Measurements from ENCODE around the gene RFC2.
A peak's percentile ranks its signal among the peaks of the same experiment; 100 is the strongest.

Gene RFC2

DNA sequence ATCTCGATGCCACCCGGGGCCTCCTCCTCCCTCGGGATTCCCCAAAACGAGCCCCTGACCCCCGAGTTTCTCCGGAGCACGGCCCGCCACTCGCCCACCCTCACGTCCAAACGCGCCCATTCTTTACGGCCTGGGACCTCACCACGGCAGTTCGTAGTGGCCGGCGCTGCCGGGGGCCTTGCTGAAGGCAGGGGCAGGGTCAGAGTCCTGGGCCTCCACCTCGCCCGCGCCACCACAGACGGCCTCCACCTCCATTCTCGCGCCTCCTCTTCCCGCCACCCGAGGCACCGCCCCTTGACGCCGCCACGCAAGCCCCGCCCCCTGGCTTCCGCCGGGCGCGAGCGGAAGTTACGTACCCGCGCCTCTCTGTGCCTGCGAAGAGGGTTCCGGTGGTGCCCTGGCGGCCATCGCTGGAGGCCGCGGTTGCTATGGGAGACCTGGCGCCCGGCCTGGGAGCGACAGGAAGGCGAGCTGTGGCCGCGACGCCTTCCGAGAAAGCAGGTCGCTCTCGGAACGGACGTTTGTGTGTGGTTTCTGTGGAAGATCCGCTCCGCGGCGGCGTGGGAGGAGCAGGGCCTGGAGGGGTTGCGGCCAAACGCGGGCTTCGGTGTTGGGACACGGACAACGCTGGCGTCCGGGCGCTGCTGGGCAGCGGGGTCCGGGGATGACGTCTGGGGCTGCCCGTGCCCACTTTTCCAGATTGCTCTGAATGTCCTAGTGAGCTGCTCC is at the start of gene RFC2:
Gene RFC2, minus strand, starts transcription at position 271 of the 729 bp plus-strand sequence. Its CDS starts 16 bp downstream, at position 255.
- peak; percentile 94 for DNase-seq

DNA sequence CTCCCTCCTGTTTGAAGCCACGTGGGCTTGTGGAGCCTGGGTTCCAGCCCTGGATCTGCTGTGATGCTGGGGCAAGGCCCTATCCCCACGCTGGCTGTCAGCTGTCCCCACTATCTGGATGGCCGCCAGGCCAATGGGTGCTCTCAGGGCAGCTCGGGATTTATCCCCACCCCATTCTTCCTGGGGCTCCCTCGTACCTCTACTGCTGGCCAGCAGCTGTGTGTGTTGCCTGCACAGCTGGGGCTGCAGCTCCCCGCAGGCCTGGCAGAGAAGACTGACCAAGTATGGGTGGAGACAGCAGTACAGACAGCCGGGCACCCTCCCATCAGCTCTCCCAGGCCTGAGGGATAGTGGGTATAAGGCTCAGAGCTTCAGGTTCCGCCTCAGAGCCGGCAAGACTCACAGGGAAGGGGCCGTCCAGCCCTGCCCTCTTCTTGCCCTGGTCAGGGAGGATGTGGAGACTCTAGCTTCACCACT is 48.6 kb upstream of the RFC2 start:
- no peak for DNase-seq

DNA sequence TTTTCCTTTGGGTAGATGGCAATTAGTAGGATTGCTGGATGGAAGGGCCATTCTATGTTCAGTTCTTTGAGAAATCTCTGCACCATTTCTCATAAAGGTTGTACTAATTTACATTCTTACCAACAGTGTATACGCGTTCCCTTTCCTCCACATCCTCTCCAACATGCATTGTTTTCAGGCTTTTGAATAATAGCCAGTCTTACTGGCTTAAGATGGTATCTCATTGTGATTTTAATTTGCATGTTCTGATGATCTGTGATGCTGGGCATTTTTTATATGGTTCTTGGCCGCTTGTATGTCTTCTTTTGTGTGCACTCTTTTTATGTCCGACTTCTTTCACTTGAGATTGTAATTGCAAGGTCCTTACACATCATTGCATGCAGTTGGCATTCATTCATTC is 46.7 kb upstream of the RFC2 start:
- DNase-seq: no peak

DNA sequence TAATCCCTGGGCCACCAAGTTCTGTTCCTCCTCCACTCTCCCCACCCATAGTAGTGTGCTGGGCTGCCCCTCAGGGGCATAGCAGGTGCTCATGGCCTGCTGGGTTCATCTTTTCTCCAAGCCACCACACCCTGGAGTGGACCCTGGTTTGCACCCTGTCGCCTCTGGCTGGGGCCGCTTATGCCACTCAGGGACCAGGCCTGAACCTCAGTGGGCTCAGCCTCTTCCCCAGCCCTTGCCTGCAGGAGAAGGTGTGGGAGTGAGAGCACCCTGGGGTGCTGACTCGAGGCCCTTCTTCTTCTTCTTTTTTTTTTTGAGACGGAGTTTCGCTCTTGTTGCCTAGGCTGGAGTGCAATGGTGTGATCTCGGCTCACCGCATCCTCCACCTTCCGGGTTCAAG is 45.2 kb upstream of the RFC2 start:
- DNase-seq: no peak

DNA sequence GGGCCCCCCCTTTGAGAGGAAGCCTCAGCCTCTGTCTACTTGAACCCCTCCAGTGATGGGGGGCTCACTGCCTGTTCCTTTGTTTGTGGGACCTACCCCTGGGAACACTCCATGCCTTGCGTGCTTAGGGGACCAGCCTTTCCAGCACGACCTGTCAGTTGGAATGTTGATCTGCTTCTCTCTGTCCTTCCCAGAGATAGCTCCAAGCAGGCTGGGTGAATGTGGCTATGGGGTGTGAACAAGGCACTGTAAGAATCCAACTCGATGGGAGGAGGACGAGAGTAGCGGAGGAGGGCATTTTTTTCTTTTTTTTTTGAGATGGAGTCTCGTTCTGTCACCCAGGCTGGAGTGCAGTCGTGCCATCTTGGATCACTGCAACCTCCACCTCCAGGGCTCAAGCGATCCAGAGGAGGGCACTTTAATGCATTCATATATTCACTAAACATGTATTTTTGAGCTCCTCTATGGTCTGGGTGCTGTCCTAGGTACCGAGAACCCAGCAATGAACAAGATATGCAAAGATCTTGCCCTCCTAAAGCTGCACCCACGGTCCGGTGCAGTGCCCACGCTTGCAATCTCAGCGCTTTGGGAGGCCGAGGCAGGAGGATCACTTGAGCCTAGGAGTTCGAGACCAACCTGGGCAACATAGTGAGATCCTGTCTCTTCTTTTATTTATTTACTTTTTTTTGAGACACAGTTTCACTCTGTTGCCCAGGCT is 43.5 kb upstream of the RFC2 start:
- no peak for DNase-seq

DNA sequence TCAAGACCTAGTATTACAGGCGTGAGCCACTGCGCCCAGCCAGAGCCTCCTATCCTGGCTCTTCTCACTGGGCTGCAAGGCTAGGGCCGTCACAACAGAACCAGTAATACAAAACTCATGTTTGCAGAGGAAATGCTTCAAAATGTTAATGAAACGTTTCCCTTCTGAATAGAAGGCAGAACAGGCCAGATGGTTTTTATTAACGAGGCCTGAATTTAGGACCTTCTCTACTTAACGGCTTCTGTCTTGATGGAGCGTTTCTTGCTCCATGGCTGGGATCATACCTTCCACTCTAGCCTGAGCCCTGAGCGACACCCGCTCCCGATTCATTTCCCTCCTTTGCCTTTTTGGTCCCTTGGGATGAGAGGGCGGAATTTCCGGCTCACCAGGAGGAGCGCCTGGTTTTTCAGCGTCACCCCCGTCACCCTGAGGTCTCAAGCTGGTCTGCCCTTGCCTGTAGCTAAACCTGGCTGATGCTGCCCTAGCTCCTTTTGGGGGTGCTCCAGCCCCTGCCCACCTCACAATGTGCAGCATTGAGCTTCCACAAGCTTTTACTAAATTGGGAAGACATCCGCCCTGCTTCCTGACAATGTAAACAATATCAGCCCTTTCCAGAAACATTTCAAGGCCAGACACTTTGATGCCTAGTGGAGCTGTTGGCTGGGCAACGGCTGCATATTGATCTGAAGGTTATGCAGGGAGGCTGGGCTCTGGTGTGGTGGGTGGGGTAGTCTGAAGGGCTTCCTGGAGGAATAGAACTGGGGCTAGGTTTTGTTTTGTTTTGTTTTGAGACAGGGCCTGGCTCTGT is 40.2 kb upstream of the RFC2 start:
- no peak for DNase-seq

DNA sequence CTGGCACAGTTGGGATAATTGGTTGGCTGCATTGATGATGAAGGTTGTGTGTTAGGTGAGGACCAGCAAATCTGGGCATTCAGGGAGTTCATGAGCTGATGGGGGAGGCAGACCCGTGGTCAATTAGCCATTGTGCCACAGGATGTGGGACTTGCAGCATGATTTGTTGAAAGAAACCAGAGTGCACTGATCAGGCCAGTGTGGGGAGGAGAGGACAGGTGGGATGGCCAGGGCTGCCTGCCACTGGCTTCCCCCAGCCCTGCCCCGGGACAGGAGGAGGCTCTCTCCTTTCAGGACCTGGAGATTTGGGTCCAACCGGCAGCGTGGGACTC is 39.3 kb upstream of the RFC2 start:
- no peak for DNase-seq

DNA sequence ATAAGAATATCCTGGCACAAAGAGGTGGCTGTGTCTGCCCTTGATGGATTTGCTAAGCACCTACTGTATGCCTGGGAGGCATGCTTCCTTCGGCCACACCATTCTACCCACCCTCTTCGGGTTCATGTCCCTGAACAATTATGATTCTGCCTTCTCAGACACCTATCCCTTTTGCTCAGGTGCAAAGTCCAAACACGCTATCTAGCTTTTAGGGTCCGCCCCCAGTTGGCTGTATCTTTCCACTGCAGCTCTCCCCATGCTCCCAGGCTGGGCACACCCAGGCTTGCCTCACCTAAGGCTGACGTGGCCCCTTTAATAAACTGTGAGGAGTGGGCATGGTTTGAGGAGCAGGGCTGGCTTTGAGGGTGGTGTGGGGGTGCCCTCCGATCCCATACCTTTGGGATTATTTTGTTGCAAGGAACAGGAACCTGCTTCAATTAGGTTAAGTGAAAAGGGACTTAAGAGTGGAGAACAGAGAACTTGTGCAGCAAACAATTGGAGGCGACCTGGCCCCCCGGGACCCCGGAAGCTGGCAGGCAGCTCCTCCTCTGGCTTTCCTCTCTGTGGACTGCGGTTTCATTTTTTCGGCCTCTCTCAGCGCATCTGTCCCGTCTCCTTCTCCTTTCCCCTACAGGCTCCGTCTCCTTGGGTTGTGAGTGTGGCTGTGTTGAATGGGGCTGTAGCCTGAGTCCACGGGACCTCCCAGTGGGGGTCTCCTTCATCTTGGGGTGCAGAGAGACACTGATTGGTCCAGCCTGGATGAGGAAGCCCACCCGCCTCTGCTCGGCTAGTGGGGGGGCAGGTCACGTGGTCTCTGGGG is 38.8 kb upstream of the RFC2 start:
- DNase-seq: no peak

DNA sequence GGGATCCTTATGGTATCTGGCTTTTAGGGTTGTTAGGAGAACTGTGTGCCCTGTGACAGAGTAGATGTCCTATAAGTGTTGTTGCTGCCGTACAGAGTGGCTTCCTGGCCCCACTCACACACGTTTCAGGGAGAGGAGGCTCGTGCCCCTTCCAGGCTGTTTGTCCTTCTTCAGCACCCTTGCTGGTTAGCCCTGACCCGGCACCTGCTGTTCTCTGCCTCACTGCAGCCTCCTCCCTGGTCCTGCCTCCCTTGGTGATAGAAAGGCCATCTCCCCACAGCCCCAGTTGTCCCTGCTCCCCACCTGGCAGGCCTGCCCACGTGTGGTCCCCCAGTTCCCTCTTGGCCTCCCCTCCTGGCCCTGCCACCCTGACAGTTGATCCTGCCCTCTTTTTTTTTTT is 37.3 kb upstream of the RFC2 start:
- DNase-seq: no peak

DNA sequence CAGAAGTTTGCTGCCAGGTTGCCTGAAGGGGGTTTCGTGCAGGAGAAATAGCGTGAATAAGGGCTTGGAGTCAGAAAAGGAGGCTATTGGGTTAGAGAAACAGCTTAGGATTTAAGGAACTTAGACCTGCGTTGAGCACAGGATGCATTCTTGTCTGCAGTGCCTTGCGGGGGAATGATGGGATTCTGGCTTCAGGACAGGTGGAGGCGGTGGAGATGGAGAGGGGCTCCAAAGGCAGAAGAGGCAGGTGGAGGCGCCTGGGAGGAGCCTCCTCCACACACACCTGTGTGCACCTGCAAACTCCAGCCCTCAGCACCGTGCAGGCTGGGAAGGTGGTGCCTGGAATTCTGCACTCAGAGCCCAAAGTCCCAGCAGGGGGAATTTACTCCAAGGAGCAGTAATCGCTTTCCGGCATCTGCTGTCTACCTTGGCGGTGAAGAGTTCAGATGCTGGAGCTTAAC is 36.8 kb upstream of the RFC2 start:
- DNase-seq: no peak

DNA sequence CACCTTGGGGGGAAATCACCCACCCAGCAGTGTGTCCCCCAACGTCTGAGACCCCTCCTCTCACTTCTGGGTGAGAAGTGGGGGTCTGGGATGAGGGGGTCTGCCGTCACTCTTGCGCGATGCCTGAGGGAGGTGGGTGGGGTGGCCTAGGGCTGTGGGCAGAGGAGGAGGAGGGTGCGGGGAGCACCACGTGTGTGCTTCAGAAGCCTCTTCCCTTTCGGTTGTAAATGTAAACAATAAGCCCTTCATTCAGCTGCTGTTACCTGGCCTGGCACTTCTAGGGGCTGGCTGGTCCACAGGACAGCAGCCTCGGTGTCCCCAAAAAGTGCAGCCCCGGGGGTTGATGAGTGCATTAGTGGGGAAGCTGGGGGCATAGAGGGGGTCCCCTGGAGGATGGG is 36.4 kb upstream of the RFC2 start:
- DNase-seq: no peak

DNA sequence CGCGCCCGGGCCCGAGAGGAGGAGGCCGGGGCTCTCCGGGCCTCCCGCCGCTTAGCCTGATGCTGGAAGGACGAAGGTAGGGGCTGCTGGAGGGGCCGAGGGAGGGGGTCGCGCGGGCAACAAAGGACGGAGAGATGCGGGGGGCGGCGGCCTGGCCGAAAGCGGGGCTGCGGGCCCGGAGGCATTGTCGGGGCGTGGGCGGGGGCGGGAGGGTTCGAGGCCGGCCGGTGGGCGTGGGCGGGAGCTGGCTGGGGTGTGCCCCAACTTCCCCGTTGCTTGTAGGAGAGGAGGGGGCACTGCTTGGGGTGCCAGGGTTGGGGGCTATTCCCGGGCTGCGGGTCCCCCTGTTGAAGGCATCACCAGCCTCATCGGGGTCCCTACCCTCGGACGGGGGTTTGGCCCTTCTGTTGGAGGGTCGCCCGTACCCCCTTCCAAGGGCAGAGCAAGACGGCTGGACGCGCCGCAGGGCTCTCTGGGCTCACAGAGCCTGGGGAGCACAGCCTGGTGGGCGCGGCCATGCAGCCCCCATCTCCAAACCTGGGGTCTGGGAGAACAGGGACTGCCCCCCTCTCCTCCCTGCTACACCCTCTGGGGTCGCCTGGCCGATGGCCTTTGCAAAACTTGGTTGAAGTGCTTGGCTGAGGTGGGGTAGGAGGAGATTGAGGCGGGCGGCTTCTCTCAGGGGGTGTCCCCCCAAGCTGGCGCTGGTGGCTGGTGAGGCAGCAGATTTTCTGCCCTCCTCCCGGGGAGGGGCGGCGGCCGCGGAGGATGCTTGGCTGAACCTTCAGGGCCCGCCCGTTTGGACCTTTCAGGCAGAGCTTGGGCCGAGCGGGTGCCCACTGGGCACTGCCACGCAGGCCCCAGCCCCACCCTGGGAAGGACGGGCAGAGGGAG is 35.7 kb upstream of the RFC2 start:
- peak; percentile 34 for DNase-seq

DNA sequence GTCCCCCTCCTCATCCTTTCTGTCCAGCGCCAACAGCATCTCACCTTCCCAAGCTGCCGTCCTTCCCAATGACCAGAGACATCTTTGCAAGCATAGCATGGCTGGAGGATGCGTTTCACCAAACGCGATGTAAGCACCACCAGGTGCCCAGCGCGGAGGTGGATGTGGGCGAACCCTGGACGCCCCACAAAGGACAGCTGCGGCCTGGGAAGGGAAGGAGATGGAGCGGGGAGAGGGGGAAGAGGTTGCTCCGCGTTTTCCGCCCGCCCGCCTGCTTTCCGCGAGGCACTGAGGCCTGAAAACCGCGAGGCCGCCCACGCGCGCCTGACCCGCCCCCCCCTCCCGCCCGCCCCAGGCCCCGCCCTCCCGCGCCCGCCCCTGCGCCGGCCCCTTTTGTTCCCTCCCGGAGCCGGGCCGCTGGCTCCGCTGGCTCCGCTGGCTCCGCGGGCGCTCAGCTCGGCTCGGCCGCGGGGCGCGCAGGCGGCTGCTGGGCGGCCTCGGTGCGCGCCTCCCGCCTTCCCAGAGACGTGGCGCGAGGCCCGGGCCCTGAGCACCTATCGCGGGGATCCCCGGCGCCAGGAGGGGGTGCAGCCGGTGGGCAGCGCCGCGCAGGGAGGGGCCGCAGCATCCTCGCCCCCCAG is 34.9 kb upstream of the RFC2 start, which contains the start of gene CLIP2:
Gene CLIP2, plus strand, starts transcription at position 390 of the 641 bp plus-strand sequence. CDS start 28,140 bp downstream, outside the sequence.
- peak; percentile 78 for DNase-seq

DNA sequence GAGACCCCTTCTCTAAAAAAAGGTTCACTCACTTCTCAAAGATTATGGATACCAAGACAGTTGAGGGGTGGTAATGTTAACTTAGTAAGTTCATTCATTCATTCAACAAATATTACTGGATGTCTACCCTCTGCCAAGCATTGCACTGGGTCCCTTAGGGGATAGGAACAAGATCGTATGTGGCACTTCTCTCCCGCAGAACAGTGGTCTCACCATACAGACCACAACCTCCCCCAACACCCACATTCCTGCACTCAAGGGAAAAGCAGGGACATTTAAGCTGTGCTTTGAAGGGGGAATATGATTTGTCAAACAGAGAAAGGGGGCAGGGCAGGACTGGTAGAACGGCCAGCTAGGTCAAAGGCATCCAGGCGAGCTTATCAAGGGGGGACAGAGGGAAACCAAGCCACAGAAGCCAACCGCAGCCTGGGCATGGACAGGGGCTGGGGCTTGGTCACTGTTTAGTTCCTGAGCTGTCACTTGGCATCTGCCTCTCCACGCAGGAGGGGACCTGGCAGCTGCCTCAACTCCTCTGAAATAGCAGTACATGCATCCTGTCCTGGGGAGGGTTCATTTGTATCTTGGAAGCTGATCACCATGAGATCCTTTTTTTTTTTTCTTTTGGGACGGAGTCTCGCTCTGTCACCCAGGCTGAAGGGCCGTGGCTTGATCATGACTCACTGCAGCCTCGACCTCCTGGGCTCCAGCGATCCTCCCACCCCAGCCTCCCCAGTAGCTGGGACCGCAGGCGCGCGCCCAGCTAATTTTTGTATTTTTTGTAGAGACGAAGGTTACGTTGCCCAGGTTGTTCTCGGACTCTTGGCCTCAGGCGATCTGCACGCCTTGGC is 34.1 kb upstream of the RFC2 start:
- DNase-seq: no peak

DNA sequence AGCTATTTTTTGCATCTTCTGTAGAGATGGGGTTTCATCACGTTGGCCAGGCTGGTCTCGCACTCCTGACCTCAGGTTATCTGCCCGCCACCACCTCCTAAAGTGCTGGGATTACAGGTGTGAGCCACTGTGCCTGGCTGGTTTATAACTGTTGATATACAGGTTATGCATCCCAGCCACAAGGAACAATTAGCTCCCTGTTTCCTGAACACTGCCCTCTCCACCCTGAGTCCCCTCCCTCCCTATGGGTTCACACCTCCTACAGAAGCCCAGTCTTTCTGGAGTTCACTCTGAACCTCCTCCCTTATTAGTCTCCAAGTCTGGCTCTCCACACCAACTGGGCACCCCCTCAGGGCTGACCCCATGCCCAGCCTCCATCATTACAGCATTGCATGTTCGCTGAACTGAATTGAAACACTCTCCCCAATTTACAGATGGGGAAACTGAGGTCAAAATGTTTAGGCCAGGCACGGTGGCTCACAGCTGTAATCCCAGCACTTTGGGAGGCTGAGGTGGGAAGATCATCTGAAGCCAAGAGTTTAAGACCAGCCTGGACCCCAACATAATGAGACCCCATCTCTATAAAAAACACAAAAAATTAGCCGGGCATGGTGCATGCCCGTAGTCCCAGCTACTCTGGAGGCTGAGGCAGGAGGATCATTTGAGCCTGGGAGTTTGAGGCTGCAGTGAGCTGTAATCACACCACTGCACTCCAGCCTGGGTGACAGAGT is 33.3 kb upstream of the RFC2 start:
- no peak for DNase-seq

DNA sequence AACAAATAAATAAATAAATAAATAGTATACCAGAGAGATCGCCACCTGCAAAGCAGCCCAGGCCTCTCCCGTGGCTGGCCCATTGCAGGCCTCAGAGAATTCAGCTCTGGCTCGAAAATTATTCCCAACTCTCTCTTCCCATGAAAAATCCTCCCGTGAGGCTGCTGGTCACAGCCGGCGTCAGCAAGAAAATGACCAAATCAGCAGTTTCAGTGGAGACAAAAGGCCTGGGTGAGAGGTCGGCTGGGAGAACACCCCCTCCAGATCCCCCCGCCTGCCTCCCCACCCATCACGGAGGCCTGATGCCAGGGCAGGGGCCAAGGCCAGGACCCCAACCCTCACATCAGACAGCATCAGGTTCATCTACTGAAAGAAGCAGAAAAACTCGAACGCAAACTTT is 31.9 kb upstream of the RFC2 start:
- DNase-seq: no peak

DNA sequence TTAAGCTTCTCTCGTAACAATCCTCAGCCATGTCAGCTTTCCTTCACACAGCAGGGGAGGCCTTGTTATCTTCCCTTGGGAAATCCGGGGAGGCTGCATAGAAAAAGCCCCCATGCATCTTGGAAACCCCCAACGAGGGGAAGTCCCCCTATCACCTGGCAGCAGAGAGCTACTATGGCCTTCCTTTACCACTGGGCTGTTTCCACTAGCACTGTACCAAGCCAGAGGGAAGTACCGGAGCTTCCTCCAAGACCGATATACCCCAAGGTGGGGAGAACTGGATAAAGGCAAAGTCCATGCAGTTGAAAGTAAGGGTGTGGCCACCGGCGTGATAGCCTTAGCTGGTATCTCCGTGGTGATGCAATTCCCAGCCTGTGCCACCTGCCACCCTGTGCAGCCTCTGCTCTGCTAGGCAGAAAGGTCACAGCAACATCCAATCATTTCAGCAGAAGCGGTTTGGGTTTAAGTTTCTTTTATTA is 30.6 kb upstream of the RFC2 start:
- no peak for DNase-seq

DNA sequence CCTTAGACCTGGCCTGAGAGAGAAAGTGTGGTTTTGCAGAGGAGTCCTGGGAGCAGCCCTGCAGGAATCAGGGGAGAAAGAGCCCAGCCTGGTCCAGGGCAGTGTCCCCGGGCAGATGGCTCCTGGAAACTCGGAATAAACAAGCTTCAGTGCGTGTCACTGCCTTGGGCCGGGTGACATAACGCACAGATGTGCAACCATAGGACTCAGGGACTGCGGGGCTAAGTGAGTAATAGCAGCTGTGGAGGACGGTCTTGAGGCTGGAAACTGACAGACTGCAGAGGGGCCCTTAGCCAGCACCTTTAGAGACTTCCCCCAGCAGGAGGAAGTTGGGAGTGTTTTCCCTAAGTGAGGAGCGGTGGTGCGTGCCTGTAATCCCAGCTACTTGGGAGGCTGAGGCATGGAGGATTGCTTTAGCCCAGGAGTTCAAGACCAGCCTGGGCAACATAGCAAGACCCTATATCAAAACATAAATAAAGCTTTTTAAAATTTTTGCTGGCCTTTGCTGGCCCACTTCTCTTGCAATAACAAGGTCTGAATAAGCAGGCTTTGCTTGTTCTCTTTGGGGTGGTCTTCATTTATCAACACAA is 29.8 kb upstream of the RFC2 start:
- DNase-seq: no peak

Measured in activated naive CD4-positive, alpha-beta T cell treated with anti-CD3 and anti-CD28 coated beads, Interleukin-2, amount 50 U/mL, for 16 hours (primary cell).